ENCODE measurements around the gene RPLP2.

The RPLP2 gene

DNA sequence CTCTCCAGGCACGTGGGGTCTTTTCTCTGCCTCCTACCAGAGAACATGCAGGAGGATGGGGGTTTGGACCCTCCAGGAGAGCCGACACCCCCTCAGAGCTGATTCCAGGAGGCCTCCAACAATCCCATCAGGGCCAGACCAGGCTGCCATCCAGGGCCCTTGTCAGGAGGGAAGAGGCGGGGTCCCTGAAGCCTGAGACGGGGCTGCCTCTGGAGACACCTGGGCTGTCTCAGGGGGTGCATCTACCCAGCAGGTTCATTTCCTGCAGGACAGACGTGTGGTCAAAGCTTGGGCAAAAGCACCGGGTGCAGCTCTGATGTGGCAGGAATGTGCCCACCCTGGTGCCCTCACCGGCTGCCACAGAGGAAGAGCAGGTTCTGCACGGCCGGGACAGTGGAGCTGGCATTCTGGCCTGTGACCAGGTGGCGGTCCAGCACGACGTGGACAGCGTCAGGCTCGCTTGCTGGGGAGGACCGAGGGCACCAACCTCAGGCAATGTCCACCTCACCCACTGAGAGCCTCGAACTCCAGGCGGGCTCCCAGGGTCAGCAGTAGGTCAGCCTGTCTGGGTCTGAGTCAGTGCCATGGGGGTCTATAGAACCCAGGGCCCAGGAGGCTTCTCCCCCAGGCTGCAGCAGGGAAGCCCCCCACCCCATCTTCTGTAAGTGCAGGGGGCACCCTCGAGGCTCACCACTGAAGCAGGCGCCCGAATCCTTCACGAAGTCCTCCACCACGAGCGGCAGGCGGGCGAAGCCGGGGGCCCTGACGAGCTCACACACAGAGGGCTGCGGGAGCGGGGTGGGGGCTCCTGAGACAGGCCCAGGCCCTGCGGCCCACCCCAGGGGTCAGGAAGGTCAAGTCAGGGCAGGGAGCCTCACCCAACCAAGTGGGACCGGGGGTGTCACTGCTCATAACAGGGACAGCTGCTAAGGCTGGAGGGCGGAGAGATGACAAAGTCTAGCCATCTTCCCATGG, 38.8 kb upstream of the RPLP2 start:
- H3K36me3 Mint-ChIP-seq: no peaks in the 10 kb centered on the region
- H3K4me3 Mint-ChIP-seq: no peak overlapping the region
- H3K4me1 Mint-ChIP-seq (ENCODE audit: low read depth): peaks cover 13% of the 10 kb centered on the region
- H3K27me3 Mint-ChIP-seq: no peaks in the 10 kb centered on the region
- no peaks in the 10 kb centered on the region for H3K9me3 Mint-ChIP-seq (ENCODE audit: low read depth)
- H3K27ac Mint-ChIP-seq: no peak overlapping the region

DNA sequence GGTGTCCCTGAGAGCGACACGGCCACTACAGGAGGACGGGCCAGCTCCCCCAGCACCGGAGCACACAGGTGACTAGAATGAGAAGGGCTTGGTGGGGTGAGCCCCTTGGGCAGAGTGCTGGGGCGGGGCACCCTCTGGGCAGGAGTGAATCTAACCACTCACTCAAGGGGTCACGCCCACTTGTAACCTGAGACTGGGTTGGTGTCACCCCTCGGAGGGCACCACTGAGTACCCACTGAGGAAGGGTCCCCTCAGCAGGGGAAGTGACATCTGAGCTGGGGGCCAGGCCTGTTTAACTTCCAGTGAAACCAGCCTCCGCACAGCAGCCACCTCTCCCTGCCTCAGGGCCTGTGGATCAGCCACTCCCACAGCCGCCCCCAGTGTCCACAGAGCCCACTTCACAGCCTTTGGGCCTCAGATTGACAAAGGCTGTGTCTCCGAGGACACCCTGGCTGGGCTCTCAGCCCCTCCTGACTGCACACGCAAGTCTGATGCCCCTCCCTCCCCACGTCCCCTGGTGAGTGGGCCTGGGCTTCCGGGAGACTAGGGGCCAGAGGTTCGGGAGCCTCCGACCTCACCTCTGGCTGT, 38.1 kb upstream of the RPLP2 start:
- H3K27ac Mint-ChIP-seq: no peak overlapping the region
- no peaks in the 10 kb centered on the region for H3K9me3 Mint-ChIP-seq (ENCODE audit: low read depth)
- H3K36me3 Mint-ChIP-seq: no peaks in the 10 kb centered on the region
- peaks cover 16% of the 10 kb centered on the region for H3K4me1 Mint-ChIP-seq (ENCODE audit: low read depth)
- H3K27me3 Mint-ChIP-seq: no peaks in the 10 kb centered on the region
- no peak overlapping the region for H3K4me3 Mint-ChIP-seq

DNA sequence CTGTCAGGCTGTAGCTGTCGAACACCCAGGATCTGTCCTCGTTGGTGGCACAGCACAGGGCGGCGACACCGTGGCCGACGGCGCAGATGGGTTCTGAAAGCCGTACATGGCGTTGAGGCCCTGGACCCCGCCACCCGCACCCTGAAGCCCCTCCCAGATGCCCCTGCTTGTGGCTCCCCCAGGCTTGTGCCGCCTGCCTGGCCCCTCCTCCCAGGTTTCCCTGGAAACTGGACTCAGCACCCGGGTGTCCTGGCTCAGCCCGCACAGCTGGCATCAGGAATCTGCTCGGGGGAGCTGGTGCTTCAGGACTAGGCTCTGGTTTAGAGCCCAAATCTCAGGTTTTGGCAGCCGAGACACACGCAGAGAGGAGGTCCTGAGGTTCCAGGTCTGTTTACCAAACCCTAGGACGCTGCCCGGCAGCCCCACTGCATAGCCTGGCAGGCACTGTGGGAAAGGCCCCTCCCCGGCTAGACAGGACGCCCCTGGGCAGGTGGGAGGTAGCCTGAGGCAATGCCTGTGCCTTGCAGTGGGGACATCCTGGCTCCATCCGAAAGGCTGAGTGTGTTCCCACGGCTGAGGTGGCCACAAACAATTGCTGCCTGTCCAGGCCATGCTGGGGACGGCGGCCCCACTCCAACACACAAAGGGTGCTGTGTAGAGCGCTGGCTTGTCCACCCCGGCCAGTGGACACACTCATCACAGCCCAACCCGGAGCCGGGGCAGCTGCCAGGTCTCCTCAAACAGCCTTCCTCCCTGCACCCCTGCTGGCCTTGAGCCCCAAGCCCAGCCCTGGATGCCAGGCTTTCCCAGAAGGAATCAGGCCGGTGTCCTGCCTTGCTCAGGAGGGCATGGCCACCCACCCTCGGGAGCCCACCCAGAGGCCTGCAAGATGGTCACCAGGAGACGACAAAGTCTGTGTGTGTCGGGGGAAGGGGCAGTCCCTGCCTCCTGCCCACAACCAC, 37.1 kb upstream of the RPLP2 start:
- no peaks in the 10 kb centered on the region for H3K9me3 Mint-ChIP-seq (ENCODE audit: low read depth)
- H3K4me1 Mint-ChIP-seq (ENCODE audit: low read depth): peaks cover 16% of the 10 kb centered on the region
- no peaks in the 10 kb centered on the region for H3K36me3 Mint-ChIP-seq
- H3K27ac Mint-ChIP-seq: no peak overlapping the region
- no peaks in the 10 kb centered on the region for H3K27me3 Mint-ChIP-seq
- H3K4me3 Mint-ChIP-seq: no peak overlapping the region

GRCh38 chr11:773425-773824, 36.3 kb upstream of the RPLP2 start:
- no peaks in the 10 kb centered on the region for H3K36me3 Mint-ChIP-seq
- H3K27ac Mint-ChIP-seq: no peak overlapping the region
- no peak overlapping the region for H3K4me3 Mint-ChIP-seq
- no peaks in the 10 kb centered on the region for H3K9me3 Mint-ChIP-seq (ENCODE audit: low read depth)
- H3K4me1 Mint-ChIP-seq (ENCODE audit: low read depth): peaks cover 16% of the 10 kb centered on the region
- H3K27me3 Mint-ChIP-seq: no peaks in the 10 kb centered on the region

DNA sequence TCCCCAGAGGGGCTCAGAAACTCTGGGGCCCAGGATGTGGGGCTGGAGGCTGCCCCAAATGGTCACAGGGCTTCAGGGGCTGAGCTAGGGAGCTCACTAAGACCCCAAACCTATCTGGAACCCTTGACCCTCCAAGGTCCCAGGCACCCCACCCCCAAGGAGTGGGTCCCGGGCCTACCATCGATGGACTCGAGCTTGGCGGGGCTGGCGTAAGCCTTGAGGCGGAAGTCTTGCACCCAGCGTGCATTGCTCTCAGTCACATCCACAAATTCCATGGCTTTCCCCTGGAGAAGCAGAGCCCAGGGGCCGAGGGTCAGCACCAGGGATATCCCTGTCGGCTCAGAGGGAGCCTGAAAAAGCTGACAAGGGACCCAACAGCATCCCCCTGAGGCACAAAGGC, 35.9 kb upstream of the RPLP2 start:
- H3K4me1 Mint-ChIP-seq (ENCODE audit: low read depth): peaks cover 16% of the 10 kb centered on the region
- no peak overlapping the region for H3K27ac Mint-ChIP-seq
- no peaks in the 10 kb centered on the region for H3K27me3 Mint-ChIP-seq
- no peaks in the 10 kb centered on the region for H3K36me3 Mint-ChIP-seq
- H3K4me3 Mint-ChIP-seq: no peak overlapping the region
- H3K9me3 Mint-ChIP-seq (ENCODE audit: low read depth): no peaks in the 10 kb centered on the region

- Mint-ChIP-seq H3K9me3 (ENCODE audit: low read depth) (no peaks in the 10 kb centered on the region), H3K27ac (no peak overlapping the region), H3K4me1 (ENCODE audit: low read depth) (peaks cover 23% of the 10 kb centered on the region), H3K36me3 (no peaks in the 10 kb centered on the region), H3K27me3 (no peaks in the 10 kb centered on the region), H3K4me3 (peak overlapping the region; percentile 77)
These were observed 34.7 kb upstream of the RPLP2 start for GRCh38 chr11:774873-775592.

DNA sequence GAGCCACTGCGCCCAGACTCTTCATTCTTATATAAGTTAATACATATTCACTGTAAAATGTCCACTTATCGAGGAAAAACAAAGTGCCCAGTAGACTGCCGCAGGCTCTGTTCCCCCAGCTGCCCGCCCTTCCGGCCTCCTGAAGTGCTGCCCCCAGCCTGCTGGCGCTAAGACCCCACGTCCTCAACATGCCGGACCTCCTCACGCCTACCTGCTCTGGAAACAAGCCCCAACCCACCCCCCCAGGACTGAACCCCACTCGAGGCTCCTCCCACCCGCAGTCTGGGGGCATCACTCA, 33.6 kb upstream of the RPLP2 start:
- no peaks in the 10 kb centered on the region for H3K36me3 Mint-ChIP-seq
- H3K27me3 Mint-ChIP-seq: no peaks in the 10 kb centered on the region
- H3K4me3 Mint-ChIP-seq: peak overlapping the region; percentile 92
- peaks cover 26% of the 10 kb centered on the region for H3K4me1 Mint-ChIP-seq (ENCODE audit: low read depth)
- H3K27ac Mint-ChIP-seq: peak overlapping the region; percentile 82
- no peaks in the 10 kb centered on the region for H3K9me3 Mint-ChIP-seq (ENCODE audit: low read depth)

GRCh38 chr11:776561-777287, 33.0 kb upstream of the RPLP2 start:
- peaks cover 26% of the 10 kb centered on the region for H3K4me1 Mint-ChIP-seq (ENCODE audit: low read depth)
- peak overlapping the region; percentile 92 for H3K4me3 Mint-ChIP-seq
- no peaks in the 10 kb centered on the region for H3K9me3 Mint-ChIP-seq (ENCODE audit: low read depth)
- H3K36me3 Mint-ChIP-seq: no peaks in the 10 kb centered on the region
- peak overlapping the region; percentile 82 for H3K27ac Mint-ChIP-seq
- H3K27me3 Mint-ChIP-seq: no peaks in the 10 kb centered on the region

GRCh38 chr11:777288-778255, 32.2 kb upstream of the RPLP2 start, which contains the start of gene GATD1:
GATD1 (minus strand) TSS chr11:777487; CDS start chr11:777462, 25 bp downstream.
- peak within 1 kb of the TSS; percentile 82 for H3K27ac Mint-ChIP-seq
- H3K9me3 Mint-ChIP-seq (ENCODE audit: low read depth): no peaks in the 10 kb centered on the region
- no peaks in the 10 kb centered on the region for H3K27me3 Mint-ChIP-seq
- H3K4me1 Mint-ChIP-seq (ENCODE audit: low read depth): peaks cover 26% of the 10 kb centered on the region
- H3K4me3 Mint-ChIP-seq: peak within 1 kb of the TSS; percentile 92
- no peaks in the 10 kb centered on the region for H3K36me3 Mint-ChIP-seq

GRCh38 chr11:778976-779954, 30.5 kb upstream of the RPLP2 start:
- H3K27ac Mint-ChIP-seq: no peak overlapping the region
- H3K4me1 Mint-ChIP-seq (ENCODE audit: low read depth): peaks cover 26% of the 10 kb centered on the region
- peak overlapping the region; percentile 32 for H3K4me3 Mint-ChIP-seq
- H3K27me3 Mint-ChIP-seq: no peaks in the 10 kb centered on the region
- no peaks in the 10 kb centered on the region for H3K36me3 Mint-ChIP-seq
- H3K9me3 Mint-ChIP-seq (ENCODE audit: low read depth): no peaks in the 10 kb centered on the region

DNA sequence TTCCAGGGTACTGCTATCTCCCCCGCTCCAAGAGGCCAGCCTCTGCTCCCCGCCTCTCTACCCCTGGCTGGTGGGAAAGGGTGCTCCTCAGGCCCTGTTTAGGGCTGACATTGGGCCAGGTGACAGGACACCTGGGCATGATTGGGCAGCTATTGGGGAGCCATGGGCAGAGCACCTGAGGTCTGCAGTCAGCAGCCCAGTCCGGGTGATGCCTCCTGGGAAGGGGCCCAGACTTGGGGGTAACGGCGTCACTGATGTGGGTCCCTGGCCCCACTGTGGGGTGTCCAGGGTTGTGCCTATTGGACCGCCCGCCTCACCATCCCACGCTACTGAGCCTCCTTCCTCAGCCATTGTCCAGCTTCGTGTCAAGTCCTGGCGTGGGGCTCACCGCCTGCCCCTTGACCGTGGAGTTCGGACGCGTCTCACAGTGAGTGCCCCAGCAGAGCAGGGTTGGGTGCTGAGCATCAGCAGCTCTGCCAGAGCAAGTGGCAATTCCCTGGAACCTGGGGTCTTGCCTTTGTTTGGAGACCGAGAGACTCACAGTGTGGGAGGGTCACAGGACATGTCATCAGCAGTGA, 29.7 kb upstream of the RPLP2 start:
- Mint-ChIP-seq H3K27ac (no peak overlapping the region), H3K9me3 (ENCODE audit: low read depth) (no peaks in the 10 kb centered on the region), H3K4me1 (ENCODE audit: low read depth) (peaks cover 22% of the 10 kb centered on the region), H3K36me3 (no peaks in the 10 kb centered on the region), H3K27me3 (no peaks in the 10 kb centered on the region), H3K4me3 (no peak overlapping the region)
